GM21367 (cell line): ENCODE results near the gene PYY.
"Not testable (repeated sequence)": the region's sequence is repeated elsewhere in the genome, so short reads cannot be mapped to it uniquely, and the experiment has no call there.

Source experiments
- ATAC-seq: cut with Tn5 transposase; IDR thresholded peaks from one replicate; pipeline ENCODE4 v1.9.1; 2021; ENCODE audit not compliant: unreplicated experiment

The PYY gene

DNA sequence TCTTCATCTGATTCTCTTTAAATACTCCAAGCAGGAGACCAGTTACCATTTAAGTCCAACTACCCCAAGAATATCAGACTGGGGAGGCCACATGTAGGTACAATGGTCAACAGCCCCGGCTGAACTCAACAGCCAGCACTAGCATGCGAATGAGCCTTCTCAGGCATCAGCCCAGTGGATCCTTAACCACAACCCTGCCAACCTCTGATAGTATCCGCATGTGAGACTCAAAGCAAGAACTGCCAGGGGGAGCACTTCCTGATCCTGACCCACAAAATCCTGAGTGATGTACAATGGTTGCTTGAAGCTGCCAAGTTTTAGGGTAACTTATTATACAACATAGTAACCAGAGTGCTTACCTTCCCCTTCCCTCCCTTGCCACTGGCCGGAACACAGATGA is 4.0 kb downstream of the PYY start:
- ATAC-seq, result no peak

DNA sequence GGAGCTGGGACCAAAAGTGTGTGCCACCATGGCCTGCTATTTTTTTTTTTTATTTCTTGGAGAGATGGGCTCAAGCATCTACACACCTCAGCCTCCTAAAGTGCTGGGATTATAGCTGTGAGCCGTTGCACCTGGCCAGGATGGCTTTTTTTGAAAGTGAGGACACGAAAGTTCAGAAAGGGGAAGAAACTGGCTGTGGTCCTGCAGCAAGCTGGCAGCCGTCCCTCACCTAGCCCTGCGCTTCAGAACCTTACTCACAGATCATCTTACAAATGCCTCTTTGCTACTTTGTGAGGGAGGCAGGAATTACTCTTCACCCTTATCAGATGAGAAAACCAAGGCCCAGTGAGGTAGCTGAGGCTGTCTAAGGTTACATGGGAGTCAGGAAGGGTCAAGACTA is 7.0 kb downstream of the PYY start:
- no peak for ATAC-seq

DNA sequence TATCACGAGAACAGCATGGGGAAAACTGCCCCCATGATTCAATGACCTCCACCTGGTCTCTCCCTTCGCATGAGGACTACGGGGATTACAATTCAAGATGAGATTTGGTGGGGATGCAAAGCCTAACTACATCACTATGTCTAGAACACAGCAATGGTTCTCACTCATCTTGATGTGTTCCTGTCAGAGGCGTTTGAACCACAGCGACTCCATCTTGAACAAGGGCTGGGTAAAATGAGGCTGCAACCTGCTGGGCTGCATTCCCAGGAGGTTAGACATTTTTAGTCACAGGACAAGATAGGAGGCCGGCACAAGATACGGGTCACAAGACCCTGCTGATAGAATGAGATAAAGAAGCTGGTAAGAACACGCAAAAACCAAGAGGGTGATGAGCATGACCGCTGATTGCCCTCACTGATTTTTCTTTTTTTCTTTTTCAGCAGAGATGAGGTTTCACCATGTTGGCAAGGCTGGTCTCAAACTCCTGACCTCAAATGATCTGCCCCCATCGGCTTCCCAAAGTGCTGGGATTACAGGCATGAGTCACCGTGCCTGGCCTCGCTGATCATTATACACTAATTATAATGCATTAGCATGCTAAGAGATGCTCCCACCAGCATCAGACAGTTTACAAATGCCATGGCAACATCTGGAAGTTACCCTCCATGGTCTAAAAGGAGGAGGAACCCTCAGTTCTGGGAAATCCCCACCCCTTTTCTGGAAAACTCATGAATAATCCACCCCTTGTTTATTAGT is 8.5 kb downstream of the PYY start:
- ATAC-seq, result no peak

DNA sequence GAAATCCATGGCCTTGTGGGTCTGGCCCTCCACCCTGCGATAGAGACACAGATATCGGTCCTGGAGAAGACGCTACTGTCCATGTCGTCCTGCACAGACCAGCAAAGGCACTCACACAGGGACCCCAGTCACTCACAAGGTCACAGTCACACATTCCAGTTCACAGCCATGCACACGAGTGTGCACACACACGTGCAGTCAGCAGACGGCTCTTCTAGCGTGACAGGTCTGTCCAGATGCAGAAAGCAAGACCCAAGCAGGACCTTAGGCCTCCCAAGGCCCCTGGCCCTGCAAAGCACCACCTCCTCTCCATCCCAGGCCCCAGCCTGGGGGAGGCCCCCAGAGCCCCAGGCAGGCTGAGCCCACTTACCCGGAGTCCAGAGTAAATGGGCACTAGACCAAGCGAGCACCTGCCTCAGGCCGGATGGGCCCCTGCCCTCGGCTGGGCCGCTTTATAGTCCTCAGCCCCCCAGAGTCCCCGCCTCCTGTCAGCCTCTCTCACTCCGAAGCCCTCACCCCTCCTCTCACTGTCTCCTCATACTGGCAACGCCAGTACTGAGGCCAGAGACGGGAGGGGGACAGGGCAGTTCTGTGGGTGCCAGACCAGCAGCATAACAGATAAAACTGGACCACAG is 11.6 kb downstream of the PYY start, which contains the start of gene PPY:
PPY (minus strand) TSS at position 426 of the 635 bp plus-strand sequence. CDS start 822 bp downstream, outside the sequence.
- ATAC-seq, result no peak

DNA sequence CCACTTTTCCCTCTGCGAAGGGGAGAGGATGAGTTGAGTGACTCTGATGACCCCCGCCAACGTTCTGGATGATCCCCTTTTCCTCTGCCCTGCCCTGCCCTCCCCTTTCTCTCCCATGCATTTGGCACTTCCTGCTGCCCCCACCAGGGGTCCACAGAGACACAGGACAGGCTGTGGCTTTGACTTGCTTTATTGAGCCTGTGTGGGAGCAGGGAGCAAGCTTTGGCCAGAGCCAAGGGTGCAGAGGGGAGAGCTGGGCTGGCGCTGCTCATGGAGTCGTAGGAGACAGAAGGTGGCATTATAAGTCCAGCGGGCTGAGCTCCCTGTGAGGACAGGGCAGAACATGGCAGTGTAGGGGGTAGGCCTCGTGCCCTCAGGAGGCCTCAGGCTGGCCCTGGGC is 13.1 kb downstream of the PYY start:
- no peak for ATAC-seq

DNA sequence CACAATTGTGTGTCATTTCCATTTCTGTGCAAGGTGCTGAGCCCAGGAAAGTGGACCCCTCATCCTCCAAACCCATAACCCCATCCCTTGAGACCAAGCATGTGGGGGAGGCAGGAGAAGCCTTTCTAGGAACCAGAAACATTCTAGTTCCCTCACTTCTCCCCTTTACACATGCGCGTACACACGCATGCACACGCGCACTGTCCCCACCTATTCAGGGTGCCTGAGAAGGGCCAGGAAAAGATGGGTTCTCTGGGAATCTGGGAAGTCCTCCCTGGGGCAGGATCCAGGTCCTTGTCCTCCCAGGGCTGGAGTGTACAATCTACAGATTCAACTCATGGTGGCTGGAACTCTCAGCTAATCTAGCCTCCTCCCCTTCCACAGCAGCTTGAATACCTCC is 13.9 kb downstream of the PYY start:
- no peak for ATAC-seq

DNA sequence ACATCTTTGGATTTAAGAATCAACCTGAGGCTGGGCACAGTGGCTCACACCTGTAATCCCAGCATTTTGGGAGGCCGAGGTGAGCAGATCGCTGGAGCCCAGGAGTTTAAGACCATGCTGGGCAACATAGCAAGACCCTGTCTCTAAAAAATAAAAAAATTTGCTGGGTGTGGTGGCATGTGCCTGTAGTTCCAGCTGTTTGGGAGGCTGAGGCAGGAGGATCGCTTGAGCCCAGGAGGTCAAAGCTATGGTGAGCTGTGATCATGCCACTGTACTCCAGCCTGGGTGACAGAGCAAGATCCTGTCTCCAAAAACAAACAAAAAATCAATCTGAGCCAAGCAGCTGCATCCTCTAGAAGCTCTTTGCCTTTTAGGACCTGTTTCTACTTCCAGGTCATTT is 14.3 kb downstream of the PYY start:
- not testable (repeated sequence) for ATAC-seq

DNA sequence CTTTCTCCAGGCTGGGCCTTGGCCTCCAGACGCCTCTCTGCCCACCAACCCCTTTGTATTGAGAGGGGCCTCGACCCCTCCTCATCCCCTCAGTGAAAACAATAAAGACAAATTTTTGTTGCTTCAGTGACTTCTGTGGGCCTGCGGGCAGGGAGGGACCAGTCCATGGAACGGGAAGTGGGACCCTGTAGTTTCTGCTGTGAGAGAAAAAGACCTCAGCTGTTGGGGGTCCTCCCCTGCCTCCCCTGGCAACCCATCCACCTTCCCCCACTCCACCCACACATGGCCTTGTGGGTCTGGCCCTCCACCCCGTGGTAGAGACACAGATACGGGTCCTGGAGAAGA is 14.9 kb downstream of the PYY start:
- no peak for ATAC-seq

DNA sequence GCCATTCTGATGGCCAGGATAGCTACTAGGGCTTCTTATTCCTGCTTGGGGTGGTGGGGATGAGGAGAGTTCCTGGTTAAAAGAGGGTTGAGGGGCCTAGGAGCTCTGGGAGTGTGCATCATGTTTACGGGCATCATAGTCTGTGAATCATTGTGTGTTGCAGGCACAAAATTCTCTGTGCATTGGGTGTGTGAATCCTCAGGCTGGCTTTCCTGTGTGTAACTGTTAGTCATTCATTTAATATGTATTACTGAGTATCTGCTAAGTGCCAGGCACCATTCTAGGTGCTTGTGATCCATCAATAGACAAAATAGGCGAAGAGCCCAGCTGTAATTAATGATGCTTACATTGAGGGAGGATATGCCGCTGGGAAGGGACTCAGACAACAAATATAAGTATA is 17.3 kb downstream of the PYY start:
- ATAC-seq, result no peak

DNA sequence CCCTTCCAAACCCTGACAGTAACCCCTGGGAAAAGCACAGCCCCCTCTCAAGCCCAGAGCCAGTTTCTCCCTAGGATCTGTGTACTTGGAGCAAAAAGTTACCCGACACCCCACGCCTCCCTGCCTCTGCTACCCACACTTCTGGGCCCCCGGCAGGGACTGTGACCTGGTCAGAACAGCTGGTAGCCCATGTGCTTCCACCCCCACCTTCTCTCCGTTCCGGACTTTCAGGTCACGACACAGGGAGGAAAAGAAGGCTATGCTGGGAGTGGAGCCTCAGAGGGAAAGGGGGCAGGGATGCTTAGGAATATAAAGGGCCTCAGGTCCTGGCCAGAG is 17.8 kb downstream of the PYY start:
- no peak for ATAC-seq

DNA sequence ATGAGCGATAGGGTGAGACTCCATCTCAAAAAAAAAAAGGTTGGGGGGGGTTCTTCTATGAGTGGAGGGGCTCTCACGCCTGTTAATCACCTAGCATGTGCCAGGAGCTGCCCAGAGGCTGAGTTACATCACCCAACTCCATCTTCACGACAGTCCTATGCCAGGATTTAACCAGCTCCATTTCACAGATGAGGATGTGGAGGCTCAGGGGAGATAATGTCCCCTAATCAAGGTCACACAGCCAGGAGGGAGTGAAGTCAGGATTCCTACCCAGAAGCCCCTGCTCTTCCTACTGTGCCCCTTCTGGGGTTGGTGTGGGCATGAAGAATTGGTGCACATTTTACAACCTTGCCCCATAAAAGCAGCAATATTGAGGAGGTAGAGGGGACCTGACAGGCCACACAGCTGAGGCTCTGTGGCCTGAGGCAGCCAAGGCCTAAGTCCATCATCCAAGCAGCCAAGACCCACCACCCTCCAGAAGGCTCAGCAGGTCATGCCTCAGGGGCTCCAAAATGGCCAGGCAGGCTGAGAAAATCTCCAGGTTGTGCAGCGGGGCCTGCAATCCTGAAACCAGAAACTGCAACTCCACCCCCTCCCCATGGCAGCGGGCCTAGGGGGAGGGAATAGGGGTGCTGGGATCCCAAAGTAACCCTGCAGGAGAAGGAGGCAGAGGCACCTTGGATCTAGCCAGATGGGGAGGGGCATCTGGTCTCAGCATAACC is 18.4 kb downstream of the PYY start:
- ATAC-seq, result no peak

DNA sequence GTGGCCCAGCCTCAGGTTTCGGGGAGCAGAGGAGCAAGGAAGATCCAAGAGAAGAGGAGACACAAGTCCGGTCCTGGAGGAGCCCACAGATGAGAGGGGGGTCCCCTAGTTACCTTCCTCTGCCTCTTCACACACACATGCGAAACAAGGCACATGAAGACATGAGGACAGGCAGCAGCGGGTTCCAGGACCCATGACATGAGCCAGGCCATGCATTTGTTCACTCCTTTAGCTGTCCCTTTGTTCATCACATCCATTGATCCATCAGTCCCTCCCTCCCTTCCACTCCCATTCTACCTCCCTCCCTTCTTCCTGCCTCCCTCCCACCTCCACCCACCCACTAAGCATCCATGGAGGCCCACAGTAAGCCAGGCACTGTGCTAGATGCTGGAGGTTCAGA is 20.8 kb downstream of the PYY start:
- ATAC-seq, result no peak

DNA sequence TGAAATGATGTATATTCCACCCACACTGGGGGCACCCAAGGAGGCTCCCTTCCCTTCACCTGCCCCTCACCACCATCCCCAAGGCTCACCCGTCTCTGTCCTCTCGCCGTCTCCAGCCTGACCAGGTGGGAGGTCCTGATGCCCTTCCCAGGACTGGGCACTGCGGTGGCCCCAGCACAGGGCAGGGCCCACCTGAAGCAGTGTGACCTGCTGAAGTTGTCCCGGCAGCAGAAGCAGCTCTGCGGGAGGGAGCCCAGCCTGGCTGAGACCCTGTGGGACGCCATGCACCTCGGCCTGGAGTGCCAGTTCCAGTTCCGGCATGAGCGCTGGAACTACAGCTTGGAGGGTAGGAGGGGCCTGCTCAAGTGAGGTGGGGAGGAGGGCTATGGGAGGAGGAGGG is 21.4 kb downstream of the PYY start:
- no peak for ATAC-seq

DNA sequence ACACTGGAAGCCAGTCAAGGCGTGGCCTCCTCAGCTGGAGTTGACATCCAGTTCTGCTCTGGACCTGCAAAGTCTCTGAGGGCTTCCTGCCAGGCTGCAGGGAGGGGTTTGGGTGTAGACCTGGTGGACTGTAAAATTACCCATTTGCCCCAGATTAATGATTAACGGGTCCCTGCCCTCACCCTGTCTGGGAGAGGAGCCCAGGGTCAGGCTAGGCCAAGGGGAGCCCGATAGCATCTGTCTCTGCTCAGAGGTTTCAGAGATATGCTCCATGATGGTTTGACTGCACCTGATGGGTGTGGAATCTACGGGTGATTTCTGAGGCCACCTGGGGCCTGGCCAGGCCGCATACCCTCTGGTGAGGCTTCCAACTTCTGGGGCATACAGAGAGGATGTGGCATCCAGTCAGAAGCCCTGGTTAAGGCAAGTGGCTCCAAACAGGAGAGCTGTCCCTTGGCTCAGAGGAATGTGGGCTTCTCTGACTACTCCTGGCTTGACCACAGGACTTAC is 22.6 kb downstream of the PYY start:
- no peak for ATAC-seq

DNA sequence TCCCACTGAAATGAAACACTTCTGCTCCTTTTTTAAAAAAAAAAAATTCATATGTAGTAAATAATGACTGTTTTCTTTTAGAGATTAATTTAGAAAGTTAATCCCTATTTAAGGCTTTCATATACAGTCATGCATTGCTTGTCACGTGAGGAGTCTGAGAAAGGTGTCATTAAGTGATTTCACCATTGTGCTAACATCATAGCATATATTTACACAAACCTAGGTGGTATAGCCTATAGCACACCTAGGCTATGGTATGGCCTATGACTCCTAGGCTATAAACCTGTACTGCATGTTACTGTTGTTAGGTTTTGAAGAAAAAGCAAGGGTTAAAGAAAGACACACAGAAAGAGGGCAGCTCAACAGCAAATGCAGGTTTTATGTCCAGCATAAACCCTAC is 25.1 kb downstream of the PYY start:
- no peak for ATAC-seq

DNA sequence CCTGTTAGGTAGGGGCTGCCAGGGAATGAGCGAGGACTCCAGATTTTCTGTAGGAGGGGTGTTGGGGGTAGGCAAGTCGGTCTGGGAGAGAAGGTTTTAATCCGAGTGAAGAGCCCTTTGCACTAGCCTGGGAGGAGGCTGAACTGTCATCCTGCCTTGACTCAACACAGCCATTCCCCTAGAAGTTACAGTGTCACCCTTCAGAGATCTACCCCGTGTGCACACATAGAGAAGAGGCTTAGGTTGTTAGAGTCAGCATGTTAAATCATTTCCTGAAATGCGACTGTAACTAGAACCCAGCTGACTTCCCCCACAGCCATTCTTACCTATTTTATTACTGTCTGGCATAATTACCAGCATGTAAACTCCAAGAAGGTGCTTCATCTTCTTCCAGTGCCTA is 25.8 kb downstream of the PYY start:
- ATAC-seq, result not testable (repeated sequence)

DNA sequence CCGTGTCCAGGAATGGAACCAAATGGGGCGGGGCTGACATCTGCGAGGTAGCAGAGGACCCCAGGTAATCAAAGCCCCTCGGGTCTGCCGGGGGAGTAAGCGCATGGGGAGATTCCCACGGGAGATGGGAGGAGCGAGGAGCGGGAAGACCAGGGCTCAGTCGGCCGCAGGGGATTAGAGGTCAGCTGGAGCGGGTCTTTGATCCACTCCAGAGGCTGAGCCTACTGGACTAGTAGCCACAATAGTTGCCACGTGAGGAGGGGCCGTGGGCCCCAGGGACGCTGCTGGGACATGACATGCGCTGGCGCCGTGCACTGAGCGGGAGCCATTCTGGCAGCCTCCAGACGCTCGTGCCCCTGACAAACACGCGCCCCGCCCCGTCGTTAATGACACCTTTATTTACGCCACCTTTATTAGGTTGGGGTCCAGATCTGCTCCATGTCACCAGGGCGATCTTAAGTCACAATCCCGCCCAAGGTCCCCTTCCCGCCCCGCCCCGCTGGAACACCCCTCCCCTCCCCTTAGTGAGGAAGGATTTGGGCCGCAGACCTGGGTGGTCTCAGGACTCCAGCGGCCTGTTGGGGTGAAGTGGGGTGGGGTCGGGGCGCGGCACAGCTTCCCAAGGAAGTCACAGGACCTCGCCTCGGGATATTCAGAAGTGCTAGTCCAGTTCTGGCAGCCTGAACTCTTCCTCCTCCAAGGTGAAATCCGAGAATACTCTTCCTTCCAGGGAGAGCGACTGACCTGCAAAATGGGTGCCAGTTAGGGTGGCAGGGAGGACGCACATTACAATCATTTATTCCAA is 26.5 kb downstream of the PYY start:
- ATAC-seq, result no peak

DNA sequence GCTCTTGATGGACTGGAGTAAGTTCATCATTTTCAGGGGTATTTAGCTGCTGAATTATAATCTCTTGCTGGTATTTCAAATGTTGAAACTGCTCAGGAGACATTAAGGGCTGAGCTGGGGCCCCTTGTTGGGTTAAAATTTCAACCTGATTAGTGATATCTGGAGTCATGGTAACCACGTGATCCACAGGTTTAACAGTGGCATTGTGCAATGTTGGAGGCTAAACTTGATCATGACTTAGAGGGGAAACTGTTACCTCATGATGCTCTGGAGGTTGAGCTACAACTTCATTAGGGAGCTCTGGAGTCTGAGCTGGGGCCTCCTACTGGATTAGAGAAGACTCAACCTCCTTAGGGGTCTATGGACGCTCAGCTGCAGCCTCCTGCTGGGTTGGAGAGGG is 29.2 kb downstream of the PYY start:
- ATAC-seq, result no peak

DNA sequence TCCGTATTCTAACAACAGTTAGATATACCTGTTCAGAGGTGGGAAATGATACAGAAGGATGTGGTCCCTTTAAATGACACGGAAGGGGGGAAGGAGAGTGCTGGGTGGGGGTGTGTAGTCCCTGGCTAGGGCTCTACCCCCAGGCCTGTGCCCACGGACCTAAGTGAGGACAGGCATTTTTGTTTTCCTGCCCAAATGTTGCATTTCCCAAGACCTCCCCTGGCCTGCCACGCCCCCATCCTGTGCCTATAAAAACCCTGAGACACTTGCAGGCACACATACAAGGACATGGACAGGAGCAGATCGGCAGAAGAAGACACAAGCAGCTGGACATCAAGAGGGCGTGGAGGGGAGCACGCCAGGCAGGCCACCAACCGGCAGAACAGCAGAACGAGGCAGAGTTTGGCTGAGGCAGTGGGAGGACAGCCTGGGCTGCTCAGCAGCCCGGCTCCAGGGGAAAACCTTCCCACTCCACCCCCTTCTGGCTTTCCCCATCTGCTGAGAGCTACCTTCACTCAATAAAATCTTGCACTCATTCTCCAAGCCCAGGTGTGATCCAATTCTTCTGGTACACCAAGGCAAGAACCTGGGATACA is 33.1 kb downstream of the PYY start:
- ATAC-seq, result no peak

DNA sequence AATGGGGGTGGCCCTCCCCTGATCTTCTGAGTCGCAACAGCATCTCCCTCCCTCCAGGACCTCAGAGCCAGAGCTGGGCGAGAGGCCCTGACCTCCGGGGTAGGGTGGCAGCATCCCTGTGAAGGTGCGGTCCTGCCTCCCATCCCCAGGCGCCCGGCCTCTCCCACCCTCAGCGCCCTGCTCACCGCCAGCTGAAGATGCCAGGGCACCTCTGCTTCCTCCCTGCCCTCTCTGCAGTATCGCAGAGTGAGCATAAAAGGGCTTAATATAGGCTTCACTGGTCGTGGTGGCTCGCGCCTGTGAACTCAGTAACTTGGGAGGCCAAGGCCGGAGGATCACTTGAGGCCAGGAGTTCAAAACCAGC is 35.7 kb downstream of the PYY start:
- ATAC-seq, result no peak
